HK-2 (cell line): Measurements from ENCODE around the gene ABHD1.

Experiments
- DNase-seq: peaks from one replicate; pipeline ENCODE4 v3.0.0-alpha.2; 2018; ENCODE audit not compliant: unreplicated experiment

Gene ABHD1

DNA sequence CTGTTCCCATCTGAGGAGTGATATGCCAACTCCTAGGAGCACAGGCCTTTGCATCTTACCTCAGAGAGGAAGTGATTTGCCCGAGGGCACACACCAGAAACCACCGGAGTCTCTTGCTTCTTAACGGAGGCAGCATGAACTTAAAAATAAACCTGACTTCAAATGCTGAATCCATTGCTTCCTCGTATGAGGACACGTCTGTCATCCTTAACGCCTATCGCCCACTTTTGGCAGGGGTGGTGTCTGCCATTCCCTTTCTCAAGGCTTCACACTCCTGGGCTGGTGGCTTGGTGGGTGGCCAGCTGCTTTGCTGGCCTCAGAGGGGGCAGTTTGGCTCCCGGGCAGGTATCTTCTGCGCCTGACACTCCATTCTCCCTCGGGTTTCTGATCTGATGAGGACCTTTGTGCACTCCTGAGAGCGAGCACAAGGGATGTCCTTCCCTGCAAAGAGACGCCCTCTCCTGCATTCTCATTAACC is 11.9 kb downstream of the ABHD1 start:
- DNase-seq, result no peak

DNA sequence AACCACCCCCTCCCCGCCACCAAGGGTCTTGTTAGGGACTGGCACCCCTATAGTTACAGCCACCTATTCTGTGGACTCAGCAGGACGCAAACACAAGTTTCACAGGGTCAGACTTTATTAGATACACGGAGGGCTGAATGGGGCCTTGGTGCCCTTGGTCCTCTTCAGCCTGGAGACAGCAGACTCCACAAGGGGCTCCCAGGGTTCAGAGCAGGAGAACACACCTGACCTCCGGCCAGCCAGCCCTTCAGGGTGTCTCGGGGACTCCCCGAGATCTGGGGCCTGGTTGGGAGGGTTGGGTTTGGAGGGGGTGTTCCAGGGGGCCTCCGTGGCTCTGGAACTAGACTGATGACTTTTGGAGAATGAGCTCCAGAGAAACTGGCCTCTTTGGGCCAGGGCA is 13.1 kb downstream of the ABHD1 start:
- DNase-seq, result no peak

DNA sequence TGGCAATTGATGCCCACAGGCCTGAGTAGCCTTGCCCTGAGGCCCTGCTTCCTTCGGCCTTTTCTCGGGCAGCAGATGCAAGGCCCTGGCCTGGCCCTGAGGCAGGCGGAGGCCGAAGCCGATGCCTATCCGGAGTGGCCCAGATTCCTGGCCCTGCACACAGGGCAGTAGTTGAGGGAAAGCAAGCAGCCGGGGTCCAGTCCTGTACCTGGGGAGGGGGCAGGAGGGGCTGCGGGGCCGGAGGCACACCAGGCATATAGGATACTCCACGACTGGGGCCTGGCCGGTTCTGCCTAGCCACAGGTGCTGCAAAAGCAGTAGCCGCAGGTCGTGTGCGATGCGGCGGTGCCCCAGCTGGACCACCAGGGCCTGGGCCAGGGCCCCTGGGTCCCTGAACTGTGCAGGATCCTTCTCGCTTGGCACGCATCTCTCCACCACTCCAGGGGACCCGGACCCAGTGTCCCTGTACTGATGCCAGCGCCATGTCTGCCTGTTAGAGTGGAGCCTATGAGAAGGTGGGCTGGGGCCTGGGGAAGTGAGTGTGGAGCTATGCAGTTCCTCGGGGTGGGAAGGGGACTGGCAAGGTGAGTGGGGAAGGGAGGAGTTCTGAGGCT is 13.8 kb downstream of the ABHD1 start:
- DNase-seq, result no peak

- no peak for DNase-seq
These were observed 14.5 kb downstream of the ABHD1 start for GRCh38 chr2:27138111-27138510.

GRCh38 chr2:27139310-27139709 is 15.7 kb downstream of the ABHD1 start, which contains the start of gene PRR30:
TSS of gene PRR30 (minus strand) at chr2:27139410. CDS start at chr2:27138329, 1,081 bp downstream.
- no peak for DNase-seq

DNA sequence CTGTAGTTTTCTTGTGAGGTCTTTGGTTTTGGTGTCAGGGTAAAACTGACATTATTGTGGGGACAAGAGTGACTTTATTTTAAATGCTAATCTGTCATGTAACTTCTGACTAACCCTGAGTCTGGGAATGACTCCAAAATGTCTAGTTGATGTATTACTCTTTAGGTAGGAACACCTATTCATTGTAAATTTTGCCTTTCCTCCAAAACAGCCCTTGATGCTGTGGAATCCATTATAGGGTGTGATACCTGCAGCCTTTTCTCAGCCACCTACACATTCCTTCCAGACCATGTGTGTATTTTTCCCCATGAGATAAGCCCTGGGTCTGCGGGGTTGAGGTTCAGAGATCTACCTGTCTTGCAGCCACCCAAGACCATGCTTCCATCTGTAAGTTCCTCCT is 19.7 kb downstream of the ABHD1 start:
- DNase-seq, result no peak

- DNase-seq, result no peak
These were observed 22.1 kb downstream of the ABHD1 start for GRCh38 chr2:27145682-27146081.

DNA sequence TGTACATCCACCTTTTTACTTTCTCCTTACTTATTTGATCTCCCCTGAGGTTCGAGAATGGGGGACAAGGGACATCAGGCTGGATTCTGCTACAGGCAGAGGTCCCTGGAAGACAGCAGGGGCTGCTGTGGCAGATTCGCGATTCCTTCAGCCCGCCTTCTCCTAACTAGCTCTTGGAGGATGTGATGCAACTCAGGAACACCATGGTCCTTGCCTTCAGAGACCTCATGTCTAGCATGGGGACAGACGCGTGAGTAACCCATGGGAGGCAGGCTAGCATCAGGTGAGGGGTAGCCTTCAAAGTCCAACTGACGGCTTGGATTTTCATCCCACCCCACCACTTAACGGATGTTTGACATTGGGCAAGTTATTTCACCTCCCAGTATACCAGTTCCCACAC is 24.3 kb downstream of the ABHD1 start:
- DNase-seq, result no peak

GRCh38 chr2:27148801-27149439 is 25.3 kb downstream of the ABHD1 start, which contains the start of gene TCF23:
TSS of gene TCF23 (plus strand) at chr2:27149004. CDS start at chr2:27149134, 130 bp downstream.
- no peak for DNase-seq

DNA sequence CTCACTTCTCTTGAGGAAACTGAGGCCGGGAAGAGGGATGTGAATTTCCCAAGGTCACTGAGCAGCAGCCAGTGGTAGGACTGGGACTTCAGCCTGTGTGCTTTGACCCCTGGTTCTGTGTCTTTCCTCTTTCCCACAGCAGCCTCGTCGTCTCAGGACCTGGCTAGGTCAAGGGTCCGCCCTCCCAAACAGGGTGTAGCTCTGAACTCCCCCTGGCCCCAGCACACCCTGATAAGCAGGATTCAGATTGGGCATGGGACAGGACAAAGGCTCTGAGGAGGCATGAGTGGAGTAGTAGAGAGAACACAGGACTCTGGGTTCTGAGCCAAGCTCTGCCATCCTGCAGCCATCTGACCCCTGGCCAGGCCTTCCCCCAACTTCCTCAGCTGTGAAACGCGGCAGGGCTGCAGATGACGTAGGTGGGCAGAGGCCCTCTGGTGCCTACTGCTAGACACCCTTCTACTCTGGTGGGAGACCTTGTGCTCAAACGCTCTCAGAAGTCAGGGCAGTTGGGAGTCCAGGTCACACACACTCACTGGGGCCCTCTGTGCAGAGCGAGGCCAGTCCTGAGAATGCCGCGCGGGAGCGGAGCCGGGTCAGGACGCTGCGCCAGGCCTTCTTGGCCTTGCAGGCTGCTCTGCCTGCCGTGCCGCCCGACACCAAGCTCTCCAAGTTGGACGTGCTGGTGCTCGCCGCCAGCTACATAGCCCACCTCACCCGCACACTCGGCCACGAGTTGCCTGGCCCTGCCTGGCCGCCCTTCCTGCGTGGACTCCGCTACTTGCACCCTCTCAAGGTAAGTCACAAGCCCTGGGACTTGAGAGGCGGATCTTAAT is 26.2 kb downstream of the ABHD1 start:
- no peak for DNase-seq

DNA sequence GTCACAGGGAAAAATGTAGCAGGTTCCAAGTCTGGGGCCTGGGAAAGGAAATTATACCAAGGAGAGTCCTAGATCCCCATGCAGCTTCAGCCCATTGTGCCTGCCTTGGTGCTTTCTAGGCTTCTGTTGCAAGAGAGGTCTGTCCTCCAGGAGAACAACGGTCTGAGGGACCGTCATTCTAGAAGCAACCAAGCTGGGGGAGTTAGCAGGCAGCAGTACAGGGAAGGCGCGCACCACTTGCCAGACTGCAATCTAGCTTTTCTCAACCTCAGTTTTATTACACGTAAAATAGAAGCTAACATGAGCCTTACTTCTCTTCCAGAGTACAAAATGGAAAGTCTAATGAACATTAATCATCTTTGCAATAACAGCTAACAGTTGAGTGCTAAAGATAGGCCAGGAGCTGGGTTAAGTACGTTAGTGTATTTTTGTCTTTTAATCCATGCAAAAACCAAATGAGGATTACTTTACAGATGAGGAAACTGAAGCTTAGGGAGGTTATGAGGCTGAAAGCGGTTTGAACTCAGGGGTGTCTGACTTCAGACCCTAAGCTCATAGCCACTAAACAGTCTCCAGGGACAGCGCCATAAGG is 27.1 kb downstream of the ABHD1 start:
- no peak for DNase-seq

DNA sequence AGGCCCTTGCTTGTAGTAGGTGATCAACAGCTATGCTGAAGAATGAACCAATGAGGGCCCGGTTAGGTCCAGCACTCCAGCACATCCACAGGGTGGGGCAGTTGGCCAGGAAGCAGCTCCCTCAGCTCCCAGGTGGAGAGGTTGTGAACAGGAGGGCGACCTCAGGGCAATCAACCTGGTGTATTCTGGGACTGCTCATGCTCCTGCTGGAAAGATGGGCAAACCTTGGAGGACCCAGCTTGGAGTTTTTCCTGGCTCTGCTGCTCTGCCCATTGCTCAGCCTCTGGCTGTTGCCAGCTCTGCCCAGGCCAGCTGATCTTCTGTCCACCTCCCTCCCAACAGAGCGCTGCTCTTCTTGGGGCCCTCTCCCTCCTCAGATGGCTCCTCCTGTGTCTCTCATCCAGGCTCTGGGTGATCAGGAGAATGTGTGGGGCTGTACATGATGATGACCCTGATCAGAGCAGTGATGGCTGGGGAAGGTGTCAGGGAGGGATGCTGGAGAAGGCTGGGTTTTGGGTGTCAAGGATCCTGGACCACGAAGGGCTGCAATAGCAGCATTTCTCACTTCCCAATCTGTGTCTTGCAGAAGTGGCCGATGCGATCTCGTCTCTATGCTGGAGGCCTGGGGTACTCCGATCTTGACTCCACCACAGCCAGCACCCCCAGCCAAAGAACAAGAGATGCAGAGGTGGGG is 28.6 kb downstream of the ABHD1 start:
- DNase-seq, result no peak

DNA sequence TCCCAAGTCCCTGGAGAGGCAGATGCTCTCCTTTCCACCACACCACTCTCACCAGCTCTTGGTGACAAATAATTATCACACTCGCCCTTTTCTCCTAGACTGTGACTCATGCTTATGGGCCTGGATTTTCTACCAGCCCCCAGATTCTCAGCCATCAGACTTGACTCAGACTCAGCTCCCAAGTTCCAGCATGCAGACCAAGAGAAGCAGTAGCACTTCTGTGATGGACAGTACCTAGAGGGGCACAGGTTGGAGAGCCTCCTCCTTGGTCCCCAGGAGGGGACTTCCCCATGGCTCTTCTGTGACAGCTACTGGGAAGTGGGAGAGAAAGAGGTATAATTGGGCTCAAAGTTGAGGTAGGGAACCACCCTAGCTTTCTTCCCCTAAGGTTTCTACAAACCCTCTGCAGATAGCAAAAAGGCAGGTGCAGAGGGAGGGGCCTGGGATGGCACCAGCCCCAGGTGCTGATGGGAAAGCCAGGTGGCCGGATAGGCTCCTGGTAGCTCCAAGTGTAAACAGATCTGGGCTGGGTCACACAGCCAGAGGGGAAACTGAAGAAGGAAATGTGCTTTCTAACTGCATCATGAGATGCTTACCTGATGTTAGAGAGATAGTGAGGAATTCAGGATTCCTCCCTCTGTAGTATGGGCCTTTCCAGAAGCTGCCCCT is 29.3 kb downstream of the ABHD1 start:
- no peak for DNase-seq

DNA sequence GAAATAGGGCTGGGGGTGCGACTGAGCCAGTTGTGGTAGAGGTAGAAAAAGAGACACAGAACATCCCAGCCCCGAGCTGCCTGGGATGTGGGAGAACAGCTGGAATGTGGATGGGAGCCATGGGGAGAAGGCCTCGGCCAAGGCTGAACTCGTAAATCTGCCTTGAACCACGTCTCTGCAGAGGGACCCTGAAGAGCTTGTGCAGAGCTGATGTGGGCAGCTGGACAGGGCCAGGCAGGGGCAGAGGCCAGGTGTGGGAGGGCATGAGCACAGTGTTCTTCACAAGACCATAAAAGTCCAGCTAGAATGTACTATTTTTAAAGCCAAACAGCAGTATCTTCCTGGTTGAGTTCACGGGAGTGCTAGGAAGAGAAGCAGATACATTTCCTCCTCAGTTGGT is 30.9 kb downstream of the ABHD1 start:
- no peak for DNase-seq

DNA sequence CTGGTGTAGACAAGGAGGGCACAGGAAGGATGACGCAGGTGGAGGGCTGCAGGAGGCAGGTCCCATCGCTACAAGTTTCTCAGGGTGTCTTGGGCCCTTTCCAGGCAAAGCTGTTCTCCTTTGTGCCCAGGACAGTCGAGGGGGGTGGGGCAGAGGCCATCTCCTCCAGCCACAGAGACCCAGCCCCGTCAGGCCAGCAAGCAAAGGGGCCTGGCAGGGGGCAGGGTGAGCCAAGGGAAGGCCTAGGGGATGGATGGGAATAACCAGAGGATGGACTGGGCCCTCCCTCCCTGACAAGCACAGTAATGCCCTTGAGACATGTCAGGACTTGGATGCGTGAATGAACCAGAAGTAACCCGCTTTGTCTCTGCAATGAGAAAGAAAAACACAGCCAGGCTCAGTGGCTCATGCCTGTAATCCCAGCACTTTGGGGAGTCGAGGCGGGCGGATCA is 31.5 kb downstream of the ABHD1 start:
- DNase-seq, result no peak

DNA sequence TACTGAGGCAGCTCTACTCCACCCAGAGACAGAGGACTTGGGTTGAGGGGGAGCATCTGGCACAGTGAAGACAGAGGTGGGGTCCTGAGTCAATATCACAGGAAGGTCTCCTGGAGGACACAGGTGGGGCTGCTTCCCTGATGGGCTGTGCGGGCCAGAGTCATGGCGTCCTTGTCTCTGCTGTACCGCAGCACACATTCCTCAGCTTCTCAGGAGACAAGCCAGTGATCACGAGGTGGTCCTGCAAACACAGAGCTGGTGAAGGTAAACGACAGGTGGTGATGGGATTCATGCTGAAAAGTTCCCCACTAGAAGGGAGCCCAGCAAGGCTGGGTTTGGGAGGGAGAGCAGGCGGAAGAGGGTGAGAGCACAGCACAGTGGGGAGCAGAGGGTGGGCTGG is 34.9 kb downstream of the ABHD1 start:
- DNase-seq, result no peak

DNA sequence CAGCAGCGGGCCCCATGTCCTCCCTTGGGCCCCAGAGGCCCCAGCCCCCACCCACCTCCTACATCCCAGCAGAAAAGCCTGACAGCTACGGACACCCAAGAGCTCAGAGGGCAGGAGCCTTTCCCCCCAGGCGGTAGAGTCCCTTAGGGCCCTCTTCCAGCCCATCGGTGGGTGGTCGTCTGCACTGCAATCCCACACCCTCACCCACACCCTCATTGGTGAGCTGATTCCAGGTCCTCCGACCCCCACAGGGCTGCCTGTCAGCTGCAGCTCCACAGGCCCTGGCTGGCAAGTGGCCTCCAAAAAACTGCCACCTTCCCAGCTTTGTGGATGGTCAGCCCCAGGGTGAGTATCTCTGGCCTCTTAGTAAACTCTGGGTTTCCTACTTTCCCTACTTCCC is 35.7 kb downstream of the ABHD1 start:
- DNase-seq, result no peak

DNA sequence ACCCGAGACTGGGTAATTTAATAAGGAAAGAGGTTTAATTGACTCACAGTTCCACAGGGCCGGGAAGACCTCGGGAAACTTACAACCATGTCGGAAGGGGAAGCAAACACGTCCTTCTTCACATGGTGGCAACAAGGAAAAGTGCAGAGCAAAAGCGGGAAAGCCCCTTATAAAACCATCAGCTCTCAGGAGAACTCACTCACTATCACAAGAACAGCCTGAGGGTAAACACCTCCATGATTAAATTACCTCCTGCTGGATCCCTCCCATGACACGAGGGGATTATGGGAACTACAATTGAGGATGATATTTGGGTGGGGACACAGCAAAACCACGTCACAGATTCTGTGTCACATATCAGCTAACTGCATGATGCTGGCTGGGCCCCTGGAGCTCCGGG is 36.6 kb downstream of the ABHD1 start:
- no peak for DNase-seq

DNA sequence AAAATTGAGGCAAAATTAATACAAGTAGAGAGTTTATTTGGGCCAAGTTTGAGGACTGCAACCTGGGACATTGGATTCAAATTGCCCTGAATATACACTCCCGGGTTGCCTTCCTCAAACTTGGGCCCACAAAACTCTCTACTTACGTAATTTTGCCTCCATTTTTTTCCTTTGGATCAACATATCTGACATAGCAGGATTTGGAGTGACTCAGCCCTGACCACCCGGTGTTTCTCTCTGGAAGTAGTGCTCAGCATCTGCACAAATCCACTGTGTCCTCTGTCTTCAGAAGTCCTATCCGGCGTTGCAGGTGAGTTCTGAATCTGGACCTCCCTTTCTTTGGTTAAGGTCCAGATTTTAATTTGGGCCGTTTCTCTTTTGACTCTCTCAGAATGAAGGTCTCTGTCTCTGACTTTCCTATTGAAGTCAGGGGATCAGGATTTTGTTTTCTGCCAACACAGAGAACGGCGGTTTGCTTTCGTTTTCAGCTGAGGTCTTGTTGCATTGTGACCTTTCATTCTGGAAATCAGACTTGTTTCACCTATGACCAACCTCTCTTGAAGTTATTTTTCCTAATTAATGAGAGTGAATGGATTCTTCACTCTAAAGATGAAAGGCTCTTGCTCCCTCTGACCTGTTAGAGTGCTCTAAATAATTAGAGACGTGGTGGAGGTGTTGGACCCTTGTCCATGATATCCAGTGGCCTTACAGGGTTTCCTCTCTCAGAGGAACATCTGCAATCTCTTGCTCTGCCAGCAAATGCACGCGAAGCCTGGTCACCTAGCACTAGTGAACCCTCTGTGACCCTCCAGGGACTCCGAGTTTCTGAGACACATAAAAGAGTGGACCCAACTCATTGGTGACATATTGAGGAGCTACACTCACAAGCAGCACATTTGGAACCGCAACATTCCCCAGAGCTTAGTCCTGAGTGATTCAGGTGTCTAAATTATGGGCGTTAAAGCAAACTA is 38.8 kb downstream of the ABHD1 start:
- DNase-seq, result no peak
